GM19455 (cell line): ENCODE results near the gene ADGRD1.

Experiments used
- ATAC-seq: cut with Tn5 transposase; IDR thresholded peaks from one replicate; pipeline ENCODE4 v1.9.1; 2021; ENCODE audit not compliant: unreplicated experiment

Gene ADGRD1

GRCh38 chr12:131088701-131089530, 135.2 kb downstream of the ADGRD1 start:
- ATAC-seq: no peak

GRCh38 chr12:131089531-131090273, 136.0 kb downstream of the ADGRD1 start:
- no peak for ATAC-seq

GRCh38 chr12:131090274-131091210, 136.8 kb downstream of the ADGRD1 start:
- ATAC-seq: no peak

GRCh38 chr12:131091413-131091975, 137.8 kb downstream of the ADGRD1 start:
- ATAC-seq: no peak

GRCh38 chr12:131091976-131092691, 138.4 kb downstream of the ADGRD1 start:
- ATAC-seq: no peak

- ATAC-seq: peak; percentile 65
Measured at GRCh38 chr12:131092901-131093603, 139.3 kb downstream of the ADGRD1 start.

GRCh38 chr12:131093604-131093955, 139.9 kb downstream of the ADGRD1 start:
- no peak for ATAC-seq

GRCh38 chr12:131093971-131094830, 140.5 kb downstream of the ADGRD1 start:
- ATAC-seq: no peak

- ATAC-seq: no peak
Measured at GRCh38 chr12:131094831-131095805, 141.4 kb downstream of the ADGRD1 start.

GRCh38 chr12:131095826-131096680, 142.3 kb downstream of the ADGRD1 start:
- no peak for ATAC-seq

GRCh38 chr12:131096681-131097181, 143.0 kb downstream of the ADGRD1 start:
- no peak for ATAC-seq

- no peak for ATAC-seq
Measured at GRCh38 chr12:131097202-131098177, 143.8 kb downstream of the ADGRD1 start.

- ATAC-seq: no peak
Measured at GRCh38 chr12:131098178-131098981, 144.7 kb downstream of the ADGRD1 start.

- ATAC-seq: no peak
Measured at GRCh38 chr12:131100031-131100674, 146.4 kb downstream of the ADGRD1 start.
